ENCODE results near the gene VPS8. TPM values are rescaled to one million over a fixed set of nuclear protein-coding genes. Genes with fewer than 3 reads are reported as not detected.

Gene VPS8
- total RNA-seq, 1 experiment from 2014 or later = 37.6 TPM

- no peaks in the 10 kb centered on the region for H3K79me2 ChIP-seq (ENCODE audit: insufficient read depth, low read length)
- no peak overlapping the region for H2AFZ ChIP-seq (ENCODE audit: low read depth, low read length, poor library complexity, severe bottlenecking)
- peak overlapping the region; percentile 41 for H3K4me2 ChIP-seq (ENCODE audit: low read length)
- no peaks in the 10 kb centered on the region for H3K9me2 ChIP-seq (ENCODE audit: insufficient read depth)
- peaks cover 7 to 9% of the 10 kb centered on the region in 2 experiments for H3K4me1 ChIP-seq (ENCODE audit: control insufficient read depth in 1 of 2, insufficient read depth in 2 of 2, low read length in 2 of 2)
- ATAC-seq (peak; percentile 90), DNase-seq (ENCODE audit: low read depth, low spot score) (no peak)
- no peak overlapping the region for H3K4me3 ChIP-seq (replicated peaks in 1 of 2; ENCODE audit: low read depth in 1 of 2, low read length in 2 of 2)
- intact Hi-C loops (cut with micrococcal nuclease) = no loop called here
- ChIA-PET POLR2A (interaction anchor here (1.7 kb wide), 1 partner anchor 227 kb away, joined by 4 read pairs; the partner anchor contains the start of gene EPHB3), CTCF (interaction anchor here (0.7 to 3.0 kb wide), 3 partner anchors 10 to 228 kb away, joined by 3 to 13 read pairs (median 8); partner anchors contain the start of gene EPHB3), RAD21 (ENCODE audit: low non-redundant PET in 1 of 2, low total read pairs in 2 of 2, uncharacterized antibody in 2 of 2, unreplicated experiment in 2 of 2) (no interaction called here)
- no peaks in the 10 kb centered on the region for H3K9me3 ChIP-seq (ENCODE audit: control insufficient read depth in 1 of 2, insufficient read depth in 1 of 2, low read depth in 1 of 2, low read length in 2 of 2)
- 0 out of 2 replicates have a peak, but pooled peaks have one; percentile 13 for TF ChIP-seq MAX (IDR thresholded peaks at IDR 0.05)
- peak; percentile 59; the same call in 1 of the 2 replicates for TF ChIP-seq CBX3 (IDR thresholded peaks at IDR 0.05; ENCODE audit: low read depth)
- TF ChIP-seq FOSL1 (IDR thresholded peaks at IDR 0.05; ENCODE audit: low read depth) = peak; percentile 44; the same call in 1 of the 2 replicates
- peak; percentile 44; the same call in 1 of the 2 replicates for TF ChIP-seq JUND (IDR thresholded peaks at IDR 0.05)
- TF ChIP-seq ZNF274 (IDR thresholded peaks at IDR 0.05; ENCODE audit: low read depth, low read length) = no peak
- no peaks in the 10 kb centered on the region for H3K36me3 ChIP-seq (ENCODE audit: control insufficient read depth in 1 of 2, insufficient read depth in 2 of 2, low read length in 2 of 2)
- no peaks in the 10 kb centered on the region for H4K20me1 ChIP-seq (ENCODE audit: insufficient read depth)
- H3K27ac ChIP-seq (ENCODE audit: low read depth, low read length) = no peak overlapping the region
- no TSS peak for BruUV-seq (replicated peaks)
- no peak overlapping the region for H3K9ac ChIP-seq (ENCODE audit: low read length)
- H3K27me3 ChIP-seq (ENCODE audit: insufficient read depth, low read length) = 0 out of 2 replicates have a peak, but pooled peaks cover 6% of the 10 kb centered on the region
Observed at GRCh38 chr3:184788751-184789150, 23.2 kb upstream of the VPS8 start.

GRCh38 chr3:184789314-184789998 is 22.5 kb upstream of the VPS8 start:
- ATAC-seq (no peak), DNase-seq (ENCODE audit: low read depth, low spot score) (no peak)
- ChIA-PET CTCF (interaction anchor here (2.1 to 3.0 kb wide), 2 partner anchors 11 to 228 kb away, joined by 8 to 13 read pairs; partner anchors contain the start of gene EPHB3), RAD21 (ENCODE audit: low non-redundant PET in 1 of 2, low total read pairs in 2 of 2, uncharacterized antibody in 2 of 2, unreplicated experiment in 2 of 2) (no interaction called here), POLR2A (interaction anchor here (1.7 kb wide), 1 partner anchor 228 kb away, joined by 4 read pairs; the partner anchor contains the start of gene EPHB3)
- Histone ChIP-seq H3K27me3 (ENCODE audit: insufficient read depth, low read length) (0 out of 2 replicates have a peak, but pooled peaks cover 6% of the 10 kb centered on the region), H3K27ac (ENCODE audit: low read depth, low read length) (no peak overlapping the region), H3K4me3 (replicated peaks in 1 of 2; ENCODE audit: low read depth in 1 of 2, low read length in 2 of 2) (no peak overlapping the region), H3K9me2 (ENCODE audit: insufficient read depth) (no peaks in the 10 kb centered on the region), H3K4me2 (ENCODE audit: low read length) (no peak overlapping the region), H4K20me1 (ENCODE audit: insufficient read depth) (no peaks in the 10 kb centered on the region), H3K9me3 (ENCODE audit: control insufficient read depth in 1 of 2, insufficient read depth in 1 of 2, low read depth in 1 of 2, low read length in 2 of 2) (no peaks in the 10 kb centered on the region), H2AFZ (ENCODE audit: low read depth, low read length, poor library complexity, severe bottlenecking) (no peak overlapping the region), H3K36me3 (ENCODE audit: control insufficient read depth in 1 of 2, insufficient read depth in 2 of 2, low read length in 2 of 2) (no peaks in the 10 kb centered on the region), H3K79me2 (ENCODE audit: insufficient read depth, low read length) (no peaks in the 10 kb centered on the region), H3K9ac (ENCODE audit: low read length) (no peak overlapping the region), H3K4me1 (ENCODE audit: control insufficient read depth in 1 of 2, insufficient read depth in 2 of 2, low read length in 2 of 2) (peaks cover 7 to 9% of the 10 kb centered on the region in 2 experiments)
- no TSS peak for BruUV-seq (replicated peaks)
- TF ChIP-seq JUND (IDR thresholded peaks at IDR 0.05) = no peak
- TF ChIP-seq ZFX (IDR thresholded peaks at IDR 0.05) = no peak
- no peak for TF ChIP-seq SIN3A (IDR thresholded peaks at IDR 0.05; ENCODE audit: low read depth)
- no peak for TF ChIP-seq POLR2AphosphoS5 (IDR thresholded peaks at IDR 0.05; ENCODE audit: low read depth, low read length)
- no peak for TF ChIP-seq EZH2phosphoT487 (IDR thresholded peaks at IDR 0.05; ENCODE audit: borderline replicate concordance)
- TF ChIP-seq CBX3 (IDR thresholded peaks at IDR 0.05; ENCODE audit: low read depth) = no peak
- no peak for TF ChIP-seq CEBPB (IDR thresholded peaks at IDR 0.05; ENCODE audit: low read depth)
- no peak for TF ChIP-seq ATF3 (IDR thresholded peaks at IDR 0.05)
- TF ChIP-seq REST (IDR thresholded peaks at IDR 0.05; ENCODE audit: low read depth) = no peak
- TF ChIP-seq FOSL1 (IDR thresholded peaks at IDR 0.05; ENCODE audit: low read depth) = no peak
- TF ChIP-seq ELF1 (IDR thresholded peaks at IDR 0.05; ENCODE audit: borderline replicate concordance, low read depth) = no peak
- no peak for TF ChIP-seq SRF (IDR thresholded peaks at IDR 0.05; ENCODE audit: low read depth)
- TF ChIP-seq SP1 (IDR thresholded peaks at IDR 0.05; ENCODE audit: low read depth) = no peak
- TF ChIP-seq RAD21 (IDR thresholded peaks at IDR 0.05; ENCODE audit: low read depth) = no peak
- TF ChIP-seq EZH2 (IDR thresholded peaks at IDR 0.05) = no peak
- no peak for TF ChIP-seq YY1 (IDR thresholded peaks at IDR 0.05; ENCODE audit: extremely low read depth, insufficient replicate concordance, low read depth, low read length)
- intact Hi-C loops (cut with micrococcal nuclease) = no loop called here

All from HCT116 (cell line).